GM21526 (cell line): ENCODE data around the gene KDM4B.
"Not testable (repeated sequence)": the region's sequence is repeated elsewhere in the genome, so short reads cannot be mapped to it uniquely, and the experiment has no call there.

Experiments used
- ATAC-seq: cut with Tn5 transposase; IDR thresholded peaks from one replicate; pipeline ENCODE4 v1.9.1; 2021; ENCODE audit warnings: moderate library complexity; ENCODE audit not compliant: unreplicated experiment, low FRiP score

KDM4B gene

GRCh38 chr19:4966591-4966990, 2.3 kb upstream of the KDM4B start:
- no peak for ATAC-seq

- no peak for ATAC-seq
Observed at GRCh38 chr19:4967738-4968461, 1.0 kb upstream of the KDM4B start.

DNA sequence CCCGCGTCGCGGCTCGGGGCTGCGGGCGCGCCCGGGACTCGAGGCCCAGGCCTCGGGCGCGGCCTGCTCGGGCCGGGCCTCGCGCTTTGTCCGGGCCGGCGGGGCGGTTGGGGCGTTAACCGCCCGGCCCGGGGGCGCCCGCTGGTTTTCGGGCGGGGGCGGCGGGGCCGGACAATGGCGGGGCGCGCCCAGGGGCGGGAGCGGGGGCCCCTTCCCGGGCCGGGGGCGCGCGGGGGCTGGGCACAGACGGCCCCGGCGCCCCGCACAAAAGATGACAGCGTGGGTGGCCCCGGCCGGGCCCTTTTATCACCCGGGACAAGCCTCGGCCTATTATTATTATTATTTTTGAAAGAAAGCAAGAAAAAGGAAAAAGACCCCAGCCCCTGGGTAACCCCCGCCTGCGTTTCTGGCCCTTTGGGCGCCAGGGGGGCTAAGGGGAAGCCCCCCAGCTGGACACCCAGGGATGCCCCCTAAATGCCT, 419 bp downstream of the KDM4B start:
- peak; percentile 0 for ATAC-seq

DNA sequence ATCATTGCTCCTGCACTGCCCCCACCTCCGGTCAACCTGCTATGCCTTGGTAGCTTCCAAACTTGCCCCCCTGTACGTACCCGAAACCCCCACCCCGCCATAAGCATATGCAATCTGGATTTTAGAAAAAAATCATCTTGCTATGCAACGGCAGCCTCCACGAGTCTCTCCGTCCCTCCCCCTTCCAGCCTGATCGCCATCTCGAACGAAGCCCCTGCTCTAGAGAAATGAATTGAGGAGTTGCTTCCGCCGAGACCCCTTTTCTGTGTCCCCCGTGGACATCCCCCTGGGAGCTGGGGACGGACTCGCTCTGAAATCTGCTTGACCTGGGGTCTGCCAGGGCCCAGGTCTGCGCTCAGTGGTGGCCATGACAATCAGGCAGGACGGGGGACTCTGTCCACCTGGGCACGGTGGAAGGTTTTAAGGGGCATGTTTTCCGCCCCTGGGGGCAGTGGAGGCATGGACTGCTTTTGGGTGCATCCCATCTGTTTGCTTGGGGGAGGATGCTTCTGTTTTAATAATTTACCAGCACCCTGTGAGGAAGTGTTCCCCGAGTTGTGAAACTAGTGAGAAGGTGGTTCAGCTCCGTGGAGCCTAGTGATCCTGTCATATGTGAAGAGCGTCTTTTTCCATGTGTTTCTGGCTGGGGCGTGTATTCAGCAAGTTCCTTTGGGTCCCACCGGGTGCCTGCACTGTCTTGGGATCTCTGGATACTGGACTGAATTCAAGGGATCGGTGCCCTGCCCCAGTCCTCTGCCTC, 1.0 kb downstream of the KDM4B start:
- ATAC-seq, result no peak

- no peak for ATAC-seq
Observed at GRCh38 chr19:4970558-4971423, 1.9 kb downstream of the KDM4B start.

GRCh38 chr19:4971424-4971793, 2.5 kb downstream of the KDM4B start:
- no peak for ATAC-seq

- ATAC-seq, result no peak
Observed at GRCh38 chr19:4971816-4972495, 3.0 kb downstream of the KDM4B start.

GRCh38 chr19:4972509-4973230, 3.8 kb downstream of the KDM4B start:
- ATAC-seq, result no peak

DNA sequence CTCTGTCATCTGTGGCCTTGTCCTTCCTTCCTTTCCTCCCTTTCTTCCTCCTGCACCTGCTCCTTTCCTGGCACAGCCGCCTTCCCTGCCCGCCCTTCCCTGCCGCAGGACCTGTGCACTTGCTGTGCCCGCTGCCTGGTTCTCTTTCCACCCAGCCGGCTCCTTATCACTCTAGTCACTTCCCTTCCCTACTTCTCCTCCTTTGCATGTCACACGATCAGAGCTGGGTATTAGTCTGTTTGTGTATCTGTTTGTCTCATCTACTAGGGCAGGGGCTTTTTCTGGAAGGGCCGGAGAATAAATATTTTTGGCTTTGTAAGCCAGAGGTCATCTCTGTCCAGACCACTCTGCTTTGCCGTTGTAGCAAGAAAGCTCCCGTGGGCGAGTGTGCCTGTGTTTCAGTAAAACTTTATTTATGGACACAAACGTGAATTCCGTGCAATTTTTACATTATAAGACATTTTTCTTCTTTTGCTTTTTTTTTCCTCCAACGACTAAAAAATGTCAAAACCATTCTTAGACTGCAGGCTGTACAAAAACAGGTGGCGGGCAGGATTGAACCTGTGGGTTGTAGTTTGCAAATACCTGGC, 6.1 kb downstream of the KDM4B start:
- ATAC-seq, result no peak

- not testable (repeated sequence) for ATAC-seq
Observed at GRCh38 chr19:4975601-4976000, 6.7 kb downstream of the KDM4B start.

- ATAC-seq, result no peak
Observed at GRCh38 chr19:4976401-4977298, 7.7 kb downstream of the KDM4B start.

DNA sequence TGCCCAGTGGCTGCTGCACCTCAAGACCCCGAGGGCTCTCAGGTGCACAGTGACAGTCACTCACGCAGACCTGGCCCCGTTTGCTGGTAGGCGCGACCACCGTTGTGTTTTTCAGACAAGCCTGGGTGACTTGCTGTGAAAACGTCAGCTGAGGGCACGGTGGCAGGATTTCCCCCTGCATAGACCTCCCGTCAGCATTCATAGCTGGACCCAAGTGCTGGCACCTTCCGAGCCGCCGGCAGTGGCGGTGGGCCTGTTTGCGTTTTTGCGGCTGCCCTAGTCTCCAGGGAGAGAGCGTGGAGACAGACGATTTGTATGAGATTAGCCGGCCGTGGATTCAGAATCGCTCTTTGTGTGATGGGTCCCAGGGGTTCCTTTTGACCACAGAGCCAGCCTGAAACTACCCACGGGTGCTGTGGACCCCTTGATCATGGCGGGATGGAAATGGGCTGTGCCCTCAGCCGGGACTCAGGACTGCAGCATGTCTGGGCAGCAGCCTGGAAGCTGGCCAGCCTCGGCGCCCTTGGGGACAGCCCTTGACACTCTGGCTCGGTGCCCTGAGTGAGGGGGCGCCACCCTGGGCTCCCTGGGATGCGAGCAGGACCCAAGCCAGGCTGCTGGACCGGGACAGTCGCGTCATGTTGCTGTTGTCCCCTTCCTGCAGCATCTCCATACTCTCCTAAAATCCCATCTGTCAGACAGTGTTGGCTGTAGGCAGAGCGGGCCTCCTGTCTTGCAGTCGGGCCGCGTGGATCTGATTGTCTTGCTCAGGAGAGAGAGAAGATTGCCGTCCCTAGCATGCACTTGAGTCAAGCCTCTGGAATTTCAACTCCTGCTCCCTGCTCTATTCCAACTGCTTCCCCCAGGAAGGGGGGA, 8.6 kb downstream of the KDM4B start:
- ATAC-seq, result no peak

GRCh38 chr19:4979211-4979807, 10.4 kb downstream of the KDM4B start:
- no peak for ATAC-seq

GRCh38 chr19:4980067-4980466, 11.2 kb downstream of the KDM4B start:
- ATAC-seq, result no peak

- no peak for ATAC-seq
Observed at GRCh38 chr19:4980838-4981680, 12.1 kb downstream of the KDM4B start.

DNA sequence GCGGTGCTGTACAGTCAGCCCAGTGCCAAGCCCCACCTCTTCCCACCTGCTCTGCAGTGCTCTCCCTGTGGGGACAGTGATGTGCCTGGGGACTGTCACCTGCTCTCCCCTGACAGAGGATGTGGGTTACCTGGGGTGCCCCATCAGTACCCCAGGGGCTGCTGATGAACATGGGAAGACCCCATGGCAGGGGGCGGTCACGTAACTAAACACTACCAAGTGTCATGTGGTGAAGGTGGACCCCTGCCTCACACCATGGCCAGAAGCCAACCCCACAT, 12.7 kb downstream of the KDM4B start:
- ATAC-seq, result no peak
